NCI-H345 treated with DMSO at 0.1 percent for 48 hours (cell line): ENCODE measurements around the gene MBD2.

Source experiments
- DNase-seq: peaks from one replicate; lab custom pipeline; 2025; ENCODE audit not compliant: unreplicated experiment; lab: John Stamatoyannopoulos, UW

MBD2 gene

GRCh38 chr18:54116541-54117257, 107.8 kb downstream of the MBD2 start:
- no peak for DNase-seq

DNA sequence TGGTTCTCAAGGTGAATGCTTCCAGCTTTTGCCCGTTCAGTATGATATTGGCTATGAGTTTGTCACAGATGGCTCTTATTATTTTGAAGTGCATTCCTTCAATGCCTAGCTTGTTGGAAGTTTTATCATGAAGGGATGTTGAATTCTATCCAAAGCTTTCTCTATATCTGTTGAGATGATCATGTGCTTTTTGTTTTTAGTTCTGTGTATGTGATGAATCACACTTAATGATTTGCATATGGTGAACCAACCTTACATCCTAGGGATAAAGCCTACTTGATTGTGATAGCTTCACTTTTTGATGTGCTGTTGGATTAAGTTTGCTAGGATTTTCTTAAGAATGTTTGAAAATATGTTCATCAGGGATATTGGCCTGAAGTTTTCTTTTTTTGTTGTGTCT, 112.1 kb downstream of the MBD2 start:
- DNase-seq = no peak

- DNase-seq = no peak
These were observed 115.3 kb downstream of the MBD2 start for GRCh38 chr18:54109131-54109683.

DNA sequence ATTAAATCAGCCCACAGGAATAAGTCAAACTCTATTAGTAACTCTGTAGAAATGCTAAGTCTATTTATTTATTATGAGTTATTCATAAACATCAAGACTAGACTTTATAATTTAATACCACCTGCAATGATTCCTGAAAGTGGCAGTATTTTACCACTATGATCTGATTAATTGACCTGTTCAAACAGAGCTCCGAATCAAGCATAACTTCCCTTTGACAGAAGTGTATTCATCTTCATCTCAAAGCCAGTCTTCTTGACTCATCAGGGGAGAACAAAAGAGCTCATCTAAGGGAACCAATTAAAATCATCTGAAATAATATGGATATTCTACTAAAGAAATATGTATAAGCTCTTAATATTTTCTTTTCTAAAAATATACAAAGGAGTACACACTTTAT, 122.3 kb downstream of the MBD2 start:
- no peak for DNase-seq
